GF-D8 (cell line): Measurements from ENCODE around the gene CLEC16A.

Source experiments
- DNase-seq: peaks from one replicate; lab custom pipeline; 2025; lab: John Stamatoyannopoulos, UW

CLEC16A gene

GRCh38 chr16:11063448-11064201, 119.3 kb downstream of the CLEC16A start:
- DNase-seq: no peak

- no peak for DNase-seq
Measured at GRCh38 chr16:11064202-11064540, 119.8 kb downstream of the CLEC16A start.

GRCh38 chr16:11064851-11065250, 120.5 kb downstream of the CLEC16A start:
- DNase-seq: no peak

- DNase-seq: peak; percentile 46
Measured at GRCh38 chr16:11066261-11066870, 122.0 kb downstream of the CLEC16A start.

GRCh38 chr16:11067266-11067665, 122.9 kb downstream of the CLEC16A start:
- no peak for DNase-seq

- DNase-seq: no peak
Measured at GRCh38 chr16:11067697-11068141, 123.4 kb downstream of the CLEC16A start.

- DNase-seq: no peak
Measured at GRCh38 chr16:11071829-11072228, 127.5 kb downstream of the CLEC16A start.

GRCh38 chr16:11072420-11073153, 128.2 kb downstream of the CLEC16A start:
- no peak for DNase-seq

- no peak for DNase-seq
Measured at GRCh38 chr16:11073407-11073999, 129.1 kb downstream of the CLEC16A start.

GRCh38 chr16:11074131-11074530, 129.8 kb downstream of the CLEC16A start:
- DNase-seq: no peak

GRCh38 chr16:11075163-11075562, 130.8 kb downstream of the CLEC16A start:
- no peak for DNase-seq

GRCh38 chr16:11076259-11077018, 132.1 kb downstream of the CLEC16A start:
- no peak for DNase-seq

GRCh38 chr16:11078812-11079459, 134.6 kb downstream of the CLEC16A start:
- no peak for DNase-seq

- DNase-seq: no peak
Measured at GRCh38 chr16:11079652-11080187, 135.4 kb downstream of the CLEC16A start.

- no peak for DNase-seq
Measured at GRCh38 chr16:11080327-11080967, 136.1 kb downstream of the CLEC16A start.

GRCh38 chr16:11080999-11081630, 136.8 kb downstream of the CLEC16A start:
- DNase-seq: no peak

- no peak for DNase-seq
Measured at GRCh38 chr16:11082108-11082859, 137.9 kb downstream of the CLEC16A start.

- no peak for DNase-seq
Measured at GRCh38 chr16:11082860-11083388, 138.6 kb downstream of the CLEC16A start.

GRCh38 chr16:11084484-11084875, 140.1 kb downstream of the CLEC16A start:
- DNase-seq: no peak
